Middle frontal gyrus (tissue), 1 donor: ENCODE measurements around the gene SLC24A3.

Source experiments
- DNase-seq: peaks from one replicate; pipeline ENCODE4 v3.0.0-alpha.2; 2015; ENCODE audit warnings: low spot score; ENCODE audit errors: extremely low spot score

SLC24A3 gene

DNA sequence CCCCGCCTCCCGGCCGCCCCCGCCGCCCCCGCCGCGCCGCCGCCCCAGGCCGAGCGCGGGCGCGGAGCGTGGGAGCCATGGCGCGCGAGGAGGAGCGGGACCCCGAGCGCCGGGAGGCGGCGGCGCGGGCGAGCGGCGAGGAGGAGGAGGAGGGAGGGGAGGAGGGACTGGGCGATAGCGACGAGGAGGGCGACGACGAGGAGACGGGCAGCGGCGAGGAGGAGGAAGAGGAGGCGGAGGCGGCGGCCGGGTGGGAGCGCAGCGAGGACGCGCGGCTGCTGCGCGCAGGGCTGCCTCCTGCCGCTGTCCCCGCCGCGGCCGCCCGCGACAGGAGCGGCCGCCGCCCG, at the start of gene SLC24A3:
Gene SLC24A3, plus strand, starts transcription at position 174 of the 347 bp plus-strand sequence.
- DNase-seq, result no peak

DNA sequence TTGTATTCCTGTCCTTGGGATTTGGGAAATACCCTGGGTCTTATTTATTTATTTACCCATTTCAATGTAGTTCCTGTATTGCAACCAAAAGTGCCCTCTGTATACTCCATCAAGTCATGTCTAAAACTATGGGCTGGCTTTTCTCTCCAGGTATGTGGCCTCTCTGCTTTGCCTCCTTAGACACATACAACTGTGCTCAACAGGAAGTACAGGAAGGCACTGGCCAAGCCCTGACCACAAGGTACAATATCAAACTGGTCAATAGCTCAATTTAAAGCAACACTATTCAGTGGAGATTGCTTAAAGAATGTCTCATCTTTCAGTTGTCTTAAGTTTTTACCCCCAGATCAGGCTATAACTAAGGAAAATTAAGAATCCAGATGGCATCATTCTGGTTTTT, 42.3 kb upstream of the SLC24A3 start:
- no peak for DNase-seq

DNA sequence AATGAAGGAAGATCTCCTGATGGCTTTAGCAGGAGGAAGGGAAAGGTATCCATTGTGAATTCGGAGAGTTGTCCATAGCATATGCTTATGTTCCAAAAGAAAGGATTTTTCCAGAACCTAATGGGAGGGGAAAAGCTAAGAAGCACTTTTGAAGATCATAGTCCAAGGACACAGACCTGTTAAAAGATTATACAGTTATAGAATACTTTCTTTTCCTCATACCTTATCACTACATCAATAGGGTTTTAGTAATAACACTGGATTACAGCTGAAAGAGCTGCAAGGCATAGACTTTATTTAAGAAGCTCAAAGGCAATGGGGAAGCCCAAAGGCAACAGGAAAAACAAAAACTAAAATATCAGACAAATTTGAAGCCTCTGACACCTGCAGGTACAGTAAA, 39.8 kb upstream of the SLC24A3 start:
- DNase-seq, result no peak

DNA sequence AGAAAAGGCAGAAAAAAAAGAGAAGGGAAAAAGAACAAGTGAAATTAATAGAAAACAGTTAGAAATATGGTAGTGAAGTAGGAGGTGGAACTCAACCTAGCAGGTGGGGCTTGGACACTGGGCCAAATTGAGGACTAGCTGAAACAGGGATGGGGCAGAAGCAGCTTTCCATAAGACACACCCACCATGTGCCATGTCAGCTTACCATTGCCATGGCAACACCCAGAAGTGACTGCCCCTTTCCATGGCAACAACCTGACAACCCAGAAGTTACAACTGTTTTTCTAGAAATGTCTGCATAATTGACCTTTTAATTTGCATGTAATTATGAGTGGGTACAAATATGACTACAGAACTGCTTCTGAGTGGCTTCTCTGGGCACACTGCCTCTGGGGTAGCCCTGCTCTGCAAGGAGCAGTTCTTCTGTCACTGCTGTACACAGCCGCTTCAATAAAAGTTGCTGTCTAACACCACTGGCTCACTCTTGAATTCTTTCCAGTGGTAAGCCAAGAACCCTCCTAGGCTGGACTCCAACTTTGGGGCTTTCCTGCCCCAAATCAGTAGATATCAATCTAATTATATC, 35.9 kb upstream of the SLC24A3 start:
- DNase-seq, result no peak

DNA sequence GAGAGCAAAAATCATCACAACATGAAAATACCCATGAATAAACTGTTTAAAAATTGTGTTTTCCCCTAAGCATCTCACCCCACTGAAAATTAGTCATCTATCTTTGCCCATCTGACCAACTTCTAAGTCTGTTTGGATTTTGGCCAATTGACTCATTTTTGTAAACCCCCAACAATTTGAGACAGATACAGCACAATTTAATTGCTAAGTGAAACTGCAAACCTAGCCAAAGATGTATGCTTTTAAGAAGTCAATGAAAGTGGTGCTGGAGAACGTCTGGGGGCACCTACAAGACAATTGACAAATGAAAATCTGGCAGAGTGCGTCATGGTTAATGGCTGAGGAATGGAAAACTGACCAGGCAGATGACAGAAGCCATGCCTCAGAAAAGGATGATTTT, 30.9 kb upstream of the SLC24A3 start:
- DNase-seq, result no peak

DNA sequence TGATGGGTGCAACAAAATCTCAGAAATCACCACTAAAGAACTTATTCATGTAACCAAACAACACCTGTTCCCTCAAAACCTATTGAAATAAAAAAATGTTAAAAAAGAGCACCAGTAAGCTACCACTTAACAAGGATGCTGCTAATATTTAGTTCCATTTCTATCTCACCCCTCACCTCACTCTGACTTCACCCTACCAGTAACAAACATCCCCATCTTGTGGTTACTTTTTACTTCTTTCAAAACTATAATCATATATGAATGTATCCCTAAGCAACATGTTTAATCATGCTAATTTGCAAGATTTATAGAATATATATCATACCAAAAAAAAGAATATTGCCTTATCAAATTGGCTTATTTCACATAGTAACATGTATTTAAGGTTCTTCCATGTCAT, 27.4 kb upstream of the SLC24A3 start:
- no peak for DNase-seq

DNA sequence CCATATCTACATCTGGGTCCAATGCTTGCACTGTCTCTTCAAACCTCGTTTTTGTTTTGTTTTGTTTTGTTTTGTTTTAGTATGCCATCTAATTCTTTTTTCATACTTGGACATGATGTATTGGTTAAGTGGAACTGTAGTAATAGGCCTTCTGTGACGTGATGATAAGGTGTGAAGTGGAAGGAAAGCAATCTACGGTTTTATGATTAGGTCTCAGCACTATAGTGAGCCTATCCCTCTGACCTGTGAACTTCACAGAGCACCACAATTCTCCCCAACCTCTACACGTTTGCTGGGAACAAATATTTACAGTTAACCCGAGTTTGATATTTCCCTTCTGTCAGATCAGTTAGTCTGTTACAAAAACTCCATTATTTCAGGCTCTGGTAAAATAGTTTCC, 19.1 kb upstream of the SLC24A3 start:
- no peak for DNase-seq

DNA sequence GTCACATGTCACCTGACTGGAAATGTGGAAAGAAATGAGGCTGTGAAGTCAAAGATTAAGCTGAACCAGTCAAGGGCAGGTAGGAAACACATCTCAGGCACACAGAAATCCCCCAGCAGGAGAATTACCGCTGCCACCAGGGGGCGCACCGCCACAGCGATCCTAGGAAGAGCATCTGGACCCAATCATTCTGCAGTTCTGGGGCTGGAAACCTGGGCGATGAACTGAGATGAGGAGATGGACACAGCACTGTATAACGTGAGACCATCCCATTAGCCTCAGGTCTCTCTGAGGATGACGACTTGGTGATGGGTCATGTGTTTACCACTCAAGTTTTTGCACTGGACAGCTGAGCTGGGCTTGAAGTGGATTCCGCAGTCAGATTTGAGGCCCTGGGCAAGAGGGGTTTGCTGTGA, 6.5 kb upstream of the SLC24A3 start:
- DNase-seq, result no peak

DNA sequence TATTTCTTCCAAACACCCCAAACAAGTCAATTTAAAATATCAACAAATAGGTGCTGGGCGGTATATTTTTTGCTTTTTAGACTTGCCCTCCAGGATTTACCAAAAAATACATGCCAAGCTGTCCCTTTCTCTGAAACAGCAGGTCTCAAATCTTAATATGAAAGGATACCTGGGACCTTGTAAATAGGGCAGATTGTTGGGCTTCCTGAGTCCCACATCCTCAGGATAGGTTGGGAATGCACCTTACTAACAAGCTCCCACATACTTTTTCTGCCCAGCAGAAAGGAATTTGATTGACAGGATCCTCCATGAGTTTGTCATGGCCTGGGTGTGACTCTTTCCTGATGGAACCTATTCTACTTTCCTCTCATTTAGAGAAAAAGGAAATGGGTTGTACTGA, 4.9 kb upstream of the SLC24A3 start:
- DNase-seq, result no peak

DNA sequence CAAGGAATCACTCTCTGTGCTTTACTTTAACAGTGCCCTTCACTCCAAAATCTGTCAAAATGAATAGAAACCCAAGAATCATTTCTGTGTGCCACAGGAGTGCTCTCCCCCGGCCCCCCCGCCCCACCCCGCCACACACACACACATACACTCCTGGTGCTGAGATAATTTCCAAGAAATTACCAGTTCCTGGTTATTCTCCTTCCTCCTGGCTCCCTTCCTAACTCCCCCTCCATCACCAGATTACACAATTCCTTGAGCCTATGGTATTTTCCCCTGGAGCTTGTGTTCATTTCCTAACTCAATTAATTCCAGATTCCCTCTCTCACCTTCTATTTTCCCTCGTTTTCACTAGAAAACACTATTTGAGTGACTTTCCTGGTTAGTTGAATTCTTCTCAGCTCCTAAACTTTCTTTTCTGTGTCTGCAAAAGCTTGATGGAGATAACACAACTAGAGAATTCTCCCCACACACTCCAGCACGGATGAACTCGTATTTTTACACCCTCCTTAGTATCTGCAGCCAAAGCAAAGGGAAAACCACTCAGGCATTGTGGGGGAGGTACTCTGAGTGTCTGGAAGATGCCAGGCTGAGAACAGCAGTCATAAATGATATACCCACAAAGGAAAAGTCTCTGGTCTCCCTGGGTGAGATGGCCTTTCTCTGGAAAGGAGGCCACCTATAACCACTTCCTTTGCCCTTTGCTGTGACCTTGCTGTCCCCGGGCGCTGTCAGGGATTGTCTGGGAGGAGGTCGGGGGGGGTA, 1.9 kb upstream of the SLC24A3 start:
- DNase-seq, result peak; percentile 37

DNA sequence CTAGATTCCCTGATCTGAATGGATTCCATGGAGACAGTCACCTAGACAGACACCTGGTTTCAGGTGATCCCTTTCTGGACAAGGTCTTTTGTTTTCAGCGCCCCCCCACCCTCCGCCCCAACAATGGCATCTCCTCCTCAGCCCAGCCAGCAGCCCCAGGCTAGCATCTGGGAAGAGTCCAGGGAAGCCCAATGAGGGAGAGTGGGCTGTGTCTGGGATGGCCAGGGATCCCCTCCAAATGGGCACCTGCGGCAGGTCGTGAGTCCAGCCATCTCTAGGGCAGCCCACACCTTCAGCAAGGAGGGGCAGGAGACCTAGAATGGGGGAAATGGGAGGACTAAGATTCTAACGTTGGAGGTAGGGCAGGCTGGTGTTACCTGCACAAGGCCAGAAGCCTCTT, 1.2 kb upstream of the SLC24A3 start:
- DNase-seq, result no peak

DNA sequence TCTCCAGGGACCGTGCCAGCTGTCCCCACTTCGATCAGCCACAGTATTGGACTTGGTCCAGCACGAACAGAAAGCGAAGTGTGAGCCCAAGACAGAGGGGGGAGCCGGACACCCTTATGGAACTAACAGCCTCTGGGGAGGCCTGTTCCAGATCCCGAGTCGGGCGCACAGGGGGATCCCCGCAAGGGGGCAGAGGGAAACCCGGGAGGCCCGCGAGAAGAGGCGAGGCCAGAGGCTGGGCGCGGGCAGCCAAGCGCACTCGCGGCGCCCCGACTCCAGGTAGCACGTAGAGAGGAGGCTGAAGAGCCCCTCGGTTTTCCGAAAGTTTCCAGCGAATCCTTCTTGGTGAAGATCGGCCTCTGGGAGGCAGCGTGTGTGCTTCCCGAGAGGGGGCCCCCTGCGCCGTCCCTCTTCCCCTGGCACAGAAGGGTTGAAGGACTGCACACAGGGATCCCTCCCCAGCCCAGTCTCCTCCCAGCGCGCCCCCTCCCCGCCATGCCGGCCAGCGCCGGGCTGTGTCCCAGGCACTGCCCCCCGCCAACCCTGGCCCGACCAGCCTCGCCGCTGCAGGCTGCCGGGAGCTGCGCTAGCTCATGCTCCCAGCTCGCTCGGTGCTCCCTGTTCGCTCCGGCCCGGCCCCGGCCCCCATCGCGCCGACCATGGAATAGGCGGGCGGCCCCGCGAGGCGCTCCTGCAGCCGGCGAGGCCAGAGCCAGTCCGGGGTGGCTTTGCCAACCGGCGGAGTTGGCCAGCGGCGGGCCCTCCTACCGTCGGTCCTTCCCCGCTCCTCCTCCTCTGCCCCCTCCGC, 577 bp upstream of the SLC24A3 start:
- no peak for DNase-seq

DNA sequence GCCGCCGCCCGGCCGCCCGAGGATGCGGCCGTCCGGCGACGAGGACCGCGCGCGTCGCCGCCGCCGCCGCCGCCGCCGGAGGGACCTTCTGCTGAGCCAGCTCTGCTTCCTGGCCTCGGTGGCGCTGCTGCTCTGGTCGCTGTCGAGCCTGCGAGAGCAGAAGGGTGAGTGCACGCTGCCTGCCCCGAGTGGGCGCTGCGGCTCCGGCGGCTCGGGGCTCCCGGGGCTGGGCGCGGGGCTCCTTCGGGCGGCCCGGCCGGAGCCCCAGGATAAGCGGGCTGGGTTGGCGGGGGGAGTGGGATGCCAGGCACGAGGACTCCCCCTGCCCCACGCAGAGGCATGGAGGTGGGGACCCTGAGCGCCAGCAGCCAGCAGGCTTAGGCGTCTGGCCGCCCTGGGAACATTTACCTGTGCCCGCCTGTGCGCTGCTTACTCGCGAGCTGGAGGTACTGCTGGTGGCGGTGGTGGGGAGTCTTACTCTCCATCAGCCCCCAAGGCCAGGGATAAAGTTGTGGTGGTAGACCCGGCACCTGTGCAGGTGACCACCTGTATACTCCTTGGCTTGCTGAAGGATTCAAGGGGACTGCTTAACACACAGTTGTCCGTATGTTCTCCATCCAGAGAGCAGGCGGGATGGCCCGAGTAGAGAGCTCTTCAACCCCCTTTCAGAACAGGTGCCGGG, 520 bp downstream of the SLC24A3 start:
- DNase-seq, result no peak

DNA sequence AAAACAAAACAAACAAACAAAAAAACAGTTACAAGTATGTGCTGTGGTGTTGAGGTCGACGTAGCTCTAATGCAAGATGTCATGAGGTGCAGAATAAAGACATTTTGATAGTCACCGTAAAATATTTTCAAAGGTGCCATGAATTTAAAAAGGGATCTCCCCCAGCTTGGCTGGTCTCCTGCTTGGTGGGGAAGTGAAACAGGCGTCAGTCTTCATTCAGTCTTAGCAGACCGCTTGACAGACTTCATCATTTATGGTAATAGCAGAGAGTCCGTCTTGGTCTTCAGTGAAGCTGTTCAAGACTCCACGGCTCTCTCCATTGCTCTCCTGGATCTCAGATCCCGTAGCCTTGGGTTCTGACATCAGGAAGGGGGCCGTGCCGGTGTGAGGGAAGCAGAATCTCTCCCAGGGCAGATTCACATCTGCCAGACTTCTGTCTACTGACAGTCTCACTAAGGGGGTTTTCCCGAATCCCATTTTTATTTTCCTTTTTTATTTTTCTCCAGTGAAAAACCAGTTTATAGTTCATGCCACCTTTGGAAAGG, 1.6 kb downstream of the SLC24A3 start:
- DNase-seq, result no peak

DNA sequence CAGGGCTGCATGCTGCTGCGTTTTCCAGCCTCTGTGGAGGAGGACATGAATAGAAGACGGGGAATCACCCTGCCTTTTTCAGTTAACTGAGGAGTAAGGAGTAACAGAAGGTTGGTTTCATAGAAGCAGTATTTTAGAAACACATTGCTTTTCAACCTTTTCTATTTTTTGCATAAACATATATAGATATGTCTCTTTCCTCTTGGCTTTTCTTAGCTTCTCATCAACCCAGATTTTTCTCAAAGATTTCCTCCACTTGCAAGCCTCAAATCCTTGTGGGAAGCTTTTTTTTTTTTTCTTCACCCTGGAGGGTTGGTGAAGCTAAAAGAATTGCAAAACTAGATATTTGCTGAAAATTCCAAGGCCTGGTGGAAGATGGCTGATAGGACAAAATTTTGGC, 6.0 kb downstream of the SLC24A3 start:
- no peak for DNase-seq

DNA sequence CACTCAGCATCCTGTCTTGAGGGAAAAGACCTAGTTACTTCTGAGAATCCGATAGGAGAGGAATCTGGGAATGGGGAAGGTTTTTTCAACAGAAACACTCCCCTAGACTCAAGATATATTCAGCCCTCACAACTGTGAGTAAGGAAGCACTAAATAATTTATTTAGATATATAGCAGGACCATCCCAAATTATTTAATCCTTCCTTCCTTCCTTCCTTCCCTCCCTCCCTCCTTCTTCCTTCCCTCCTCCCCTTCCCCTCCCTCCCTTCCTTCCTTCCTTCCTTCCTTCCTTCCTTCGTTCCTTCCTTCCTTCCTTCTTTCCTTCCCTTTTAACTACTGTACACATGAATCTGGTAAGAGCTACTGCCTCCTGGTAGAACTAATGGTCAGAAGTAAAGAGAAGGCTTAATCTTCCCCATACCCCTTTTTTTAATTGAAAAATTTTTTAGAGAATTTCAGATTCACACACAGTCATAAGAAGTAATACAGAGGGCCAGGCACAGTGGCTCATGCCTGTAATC, 10.1 kb downstream of the SLC24A3 start:
- no peak for DNase-seq

DNA sequence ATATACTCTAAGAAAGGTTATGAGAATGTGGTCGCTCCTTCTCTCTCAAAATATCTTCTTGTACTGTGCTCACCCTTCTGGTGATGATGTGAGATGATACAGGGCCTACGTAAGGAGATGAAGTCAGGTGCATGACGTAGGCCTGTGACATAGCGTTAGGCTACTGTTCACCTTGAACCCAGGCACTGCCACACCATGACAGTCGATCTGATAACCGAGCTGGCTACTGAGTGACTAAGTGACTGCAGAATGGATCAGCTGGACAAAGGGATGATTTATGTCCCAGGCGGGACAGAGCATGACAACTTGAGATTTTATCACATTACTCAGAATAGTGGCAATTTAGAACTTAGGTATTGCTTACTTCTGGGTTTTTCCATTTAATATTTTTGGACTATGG, 11.2 kb downstream of the SLC24A3 start:
- DNase-seq, result no peak

DNA sequence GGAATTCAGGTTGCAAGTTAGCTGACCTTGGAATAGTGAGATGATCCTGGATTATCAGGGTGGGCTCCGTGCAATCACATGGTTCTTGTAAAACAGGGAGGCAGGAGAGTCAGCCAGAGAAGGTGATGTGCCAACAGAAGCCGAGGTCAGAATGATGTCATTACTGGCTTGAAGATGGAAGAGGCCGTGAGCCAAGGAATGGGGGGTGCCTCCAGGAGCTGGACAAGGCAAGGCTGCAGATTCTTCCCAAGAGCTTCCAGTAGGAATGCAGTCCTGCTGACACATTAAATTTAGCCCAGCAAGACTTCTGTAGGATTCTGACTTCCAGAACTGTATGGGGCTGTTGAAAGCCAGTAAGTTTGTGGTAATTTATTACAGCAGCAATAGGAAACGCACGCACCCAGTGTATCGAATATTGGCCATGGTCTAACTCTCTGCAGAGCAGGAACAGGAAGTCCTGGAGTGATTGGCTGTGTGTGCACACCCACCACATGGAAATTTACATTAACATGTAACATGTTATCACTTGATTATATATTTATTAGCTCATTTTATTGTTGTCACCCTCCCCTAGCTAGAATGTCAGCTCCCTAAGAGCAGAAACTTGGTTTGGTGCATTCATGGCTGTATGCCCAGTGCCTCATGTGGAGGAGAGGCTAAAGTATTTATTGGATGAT, 19.1 kb downstream of the SLC24A3 start:
- DNase-seq, result no peak

DNA sequence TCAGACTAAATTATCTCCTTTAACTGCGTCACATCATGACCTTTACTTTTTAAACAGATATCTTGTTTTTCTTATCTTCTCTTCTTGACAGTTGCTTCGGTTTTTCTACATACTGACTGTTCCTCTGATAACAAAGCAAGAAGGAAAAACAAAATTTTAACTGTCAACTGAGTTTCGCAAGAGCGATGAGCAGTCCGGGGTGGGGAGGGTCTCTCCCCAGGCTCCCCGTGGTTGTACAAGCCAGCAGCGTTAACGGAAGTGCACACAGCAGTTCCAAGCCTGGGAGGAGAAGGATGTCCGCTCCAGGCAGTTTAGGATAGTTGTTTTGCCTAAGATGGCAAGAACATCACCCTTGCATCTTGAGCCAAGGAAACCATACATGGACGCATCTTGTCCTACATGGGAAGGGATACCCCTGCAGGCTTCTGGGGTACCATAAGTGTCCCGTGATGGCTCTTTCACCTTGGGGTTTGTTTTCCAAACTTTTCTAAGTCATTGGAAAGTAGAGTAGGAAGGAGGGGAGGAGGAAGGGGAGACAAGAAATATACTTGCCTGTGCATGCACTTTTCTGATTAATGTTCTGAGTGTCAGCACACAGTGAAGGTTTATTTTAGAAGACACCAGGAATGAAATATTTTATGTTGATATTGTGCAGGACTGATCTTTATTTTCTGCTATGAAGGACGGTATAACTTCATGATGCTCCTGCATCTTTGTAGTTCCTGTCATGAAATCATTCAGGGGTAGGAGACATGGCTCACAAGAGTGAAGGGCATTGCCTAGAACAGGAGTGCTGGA, 20.8 kb downstream of the SLC24A3 start:
- DNase-seq, result no peak
